Retina (tissue), 1 donor: ENCODE data around the gene ITCH.
"Not testable (repeated sequence)": the region's sequence is repeated elsewhere in the genome, so short reads cannot be mapped to it uniquely, and the experiment has no call there.

Source experiments
- DNase-seq: peaks from one replicate; pipeline ENCODE4 v3.0.0-alpha.2; 2016

Gene ITCH

DNA sequence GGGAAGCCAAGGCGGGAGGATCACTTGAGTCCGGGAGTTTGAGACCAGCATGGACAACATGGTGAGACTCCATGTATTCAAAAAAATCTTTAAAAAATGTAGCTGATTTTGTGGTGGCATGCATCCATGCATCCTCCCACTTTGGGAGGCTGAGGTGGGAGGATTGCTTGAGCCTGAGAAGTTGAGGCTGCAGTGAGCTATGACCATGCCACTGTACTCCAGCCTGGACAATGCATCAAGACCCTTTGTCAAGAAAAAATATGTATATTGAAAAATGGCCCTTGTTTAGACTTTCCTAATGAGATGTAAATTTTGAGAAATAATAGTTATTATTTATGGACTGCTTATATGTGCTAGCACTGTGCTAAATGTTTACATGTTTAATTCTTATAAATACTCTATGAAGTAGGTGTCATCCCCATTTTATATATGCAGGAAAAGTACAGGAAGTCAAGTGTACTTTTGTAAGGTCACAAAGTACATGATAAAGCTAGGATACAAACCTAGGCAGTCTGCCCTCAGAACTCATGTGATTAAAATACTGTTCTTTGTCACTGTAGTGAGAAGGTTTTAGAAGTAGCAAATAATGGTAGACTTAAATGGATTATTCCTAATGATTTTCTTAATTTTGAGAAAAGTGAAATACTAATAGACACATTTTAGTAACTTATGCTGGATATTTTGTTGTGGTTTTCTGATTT is 58.8 kb downstream of the ITCH start:
- no peak for DNase-seq

DNA sequence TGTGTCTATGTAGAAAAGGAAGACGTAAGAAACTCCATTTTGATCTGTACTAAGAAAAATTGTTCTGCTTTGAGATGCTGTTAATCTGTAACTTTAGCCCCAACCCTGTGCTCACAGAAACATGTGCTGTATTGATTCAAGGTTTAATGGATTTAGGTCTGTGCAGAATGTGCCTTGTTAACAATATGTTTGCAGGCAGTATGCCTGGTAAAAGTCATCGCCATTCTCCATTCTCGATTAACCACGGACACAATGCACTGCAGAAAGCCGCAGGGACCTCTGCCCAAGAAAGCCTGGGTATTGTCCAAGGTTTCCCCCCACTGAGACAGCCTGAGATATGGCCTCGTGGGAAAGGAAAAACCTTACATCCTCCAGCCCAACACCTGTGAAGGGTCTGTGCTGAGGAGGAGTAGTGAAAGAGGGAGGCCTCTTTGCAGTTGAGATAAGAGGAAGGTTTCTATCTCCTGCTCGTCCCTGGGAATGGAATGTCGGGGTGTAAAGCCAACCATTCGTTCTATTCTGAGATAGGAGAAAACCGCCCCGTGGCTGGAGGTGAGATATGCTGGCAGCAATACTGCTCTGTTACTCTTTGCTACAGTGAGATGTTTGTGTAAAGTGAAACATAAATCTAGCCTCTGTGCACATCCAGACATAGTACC is 62.1 kb downstream of the ITCH start:
- not testable (repeated sequence) for DNase-seq

DNA sequence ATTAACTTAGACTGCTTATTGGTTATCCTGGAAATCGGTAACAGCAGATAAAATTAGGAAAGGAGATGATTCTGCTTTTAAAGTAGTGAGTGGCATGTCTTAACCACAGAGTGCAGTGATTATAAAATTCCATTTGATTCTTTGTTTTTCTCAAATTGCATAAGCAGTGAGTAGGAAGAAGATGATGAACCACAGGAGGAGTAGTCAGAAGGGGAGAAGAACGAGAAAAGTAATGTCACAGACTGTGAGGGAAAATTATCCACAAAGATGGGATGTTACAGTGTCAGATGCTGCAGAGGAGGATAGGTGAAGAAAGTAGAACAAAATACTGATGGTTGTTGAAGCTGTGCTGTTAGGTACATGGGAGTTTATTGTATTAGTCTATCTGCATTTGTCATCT is 63.0 kb downstream of the ITCH start:
- DNase-seq, result no peak

DNA sequence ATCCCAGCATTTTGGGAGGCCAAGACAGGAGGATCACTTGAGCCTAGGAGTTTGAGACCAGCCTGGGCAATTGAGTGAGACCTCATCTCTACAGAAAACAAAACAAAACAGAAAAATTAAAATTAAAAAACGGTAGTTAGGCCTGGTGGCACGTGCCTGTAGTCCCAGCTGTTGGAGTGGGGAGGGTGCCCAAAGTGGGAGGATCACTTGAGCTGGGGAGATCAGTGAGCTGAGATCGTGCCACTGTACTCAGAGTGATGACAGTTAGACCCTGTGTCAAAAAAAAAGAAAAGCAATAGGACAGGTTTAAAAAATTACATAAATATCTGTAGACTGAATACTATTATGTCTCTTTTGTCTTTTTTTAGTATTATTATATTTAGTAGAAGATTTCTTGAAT is 64.3 kb downstream of the ITCH start:
- DNase-seq, result no peak

DNA sequence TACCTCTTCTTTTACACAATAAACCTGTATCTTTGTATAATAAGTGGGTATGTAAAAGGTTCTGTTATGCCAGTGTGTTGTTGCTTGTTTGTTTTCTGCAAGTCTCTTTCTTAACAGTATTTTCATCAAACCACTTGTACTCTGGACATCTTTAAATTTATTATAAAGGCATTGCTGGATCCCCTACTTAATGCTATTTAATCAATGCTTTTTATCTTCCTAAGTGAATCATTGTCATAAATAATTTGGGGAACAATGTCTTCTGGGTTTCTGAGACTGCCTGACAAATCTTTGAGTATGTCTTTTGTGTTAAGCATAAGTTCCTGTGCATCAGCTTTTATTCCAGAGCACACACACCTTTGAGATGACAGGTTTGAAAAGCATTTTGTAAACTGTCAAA is 64.7 kb downstream of the ITCH start:
- DNase-seq, result no peak

DNA sequence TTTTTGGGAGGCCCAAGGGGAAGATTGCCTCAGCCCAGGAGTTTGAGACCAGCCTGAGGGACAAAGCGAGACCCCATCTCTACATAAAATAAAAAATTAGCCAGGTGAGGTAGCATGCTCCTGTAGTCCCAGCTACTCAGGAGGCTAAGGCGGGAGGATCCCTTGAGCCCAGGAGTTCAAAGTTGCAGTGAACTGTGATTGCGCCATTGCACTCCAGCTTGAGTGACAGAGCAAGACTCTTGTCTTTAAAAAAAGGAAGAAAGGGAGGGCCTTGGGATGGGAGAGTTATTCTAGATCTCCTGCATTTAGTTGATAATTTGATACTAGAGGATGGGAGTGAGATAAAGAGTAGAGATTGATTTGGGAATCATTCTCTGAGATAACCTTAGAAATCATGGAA is 68.1 kb downstream of the ITCH start:
- DNase-seq, result no peak

DNA sequence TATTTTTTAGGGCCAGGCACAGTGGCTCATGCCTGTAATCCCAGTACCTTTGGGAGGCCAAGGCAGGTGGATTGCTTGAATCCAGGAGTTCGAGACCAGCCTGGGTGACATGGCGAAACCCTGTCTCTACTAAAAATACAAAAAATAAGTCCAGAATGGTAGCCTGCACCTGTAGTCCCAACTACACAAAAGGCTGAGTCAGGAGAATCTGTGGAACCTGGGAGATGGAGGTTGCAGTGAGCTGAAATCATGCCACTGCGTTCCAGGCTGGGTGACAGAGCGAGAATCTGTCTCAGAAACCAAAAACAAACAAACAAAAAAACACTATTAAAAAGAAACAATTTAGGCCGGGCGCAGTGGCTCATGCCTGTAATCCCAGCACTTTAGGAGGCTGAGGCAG is 69.6 kb downstream of the ITCH start:
- not testable (repeated sequence) for DNase-seq

DNA sequence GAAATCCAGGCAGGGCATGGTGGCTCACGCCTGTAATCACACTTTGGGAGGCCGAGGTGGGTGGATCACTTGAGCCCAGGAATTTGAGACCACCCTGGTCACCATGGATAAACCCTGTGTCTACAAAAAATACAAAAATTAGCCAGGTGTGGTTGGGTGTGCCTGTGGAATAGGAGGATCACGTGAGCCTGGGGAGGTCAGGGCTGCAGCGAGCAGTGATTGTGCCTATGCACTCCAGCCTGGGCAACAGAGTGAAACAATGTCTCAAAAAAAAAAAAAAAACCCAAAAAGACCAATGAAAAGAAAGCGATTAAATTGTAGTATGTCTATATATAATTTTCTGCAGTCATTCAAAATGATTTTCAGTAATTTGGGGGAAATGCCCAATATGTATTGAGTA is 70.3 kb downstream of the ITCH start:
- DNase-seq, result no peak

DNA sequence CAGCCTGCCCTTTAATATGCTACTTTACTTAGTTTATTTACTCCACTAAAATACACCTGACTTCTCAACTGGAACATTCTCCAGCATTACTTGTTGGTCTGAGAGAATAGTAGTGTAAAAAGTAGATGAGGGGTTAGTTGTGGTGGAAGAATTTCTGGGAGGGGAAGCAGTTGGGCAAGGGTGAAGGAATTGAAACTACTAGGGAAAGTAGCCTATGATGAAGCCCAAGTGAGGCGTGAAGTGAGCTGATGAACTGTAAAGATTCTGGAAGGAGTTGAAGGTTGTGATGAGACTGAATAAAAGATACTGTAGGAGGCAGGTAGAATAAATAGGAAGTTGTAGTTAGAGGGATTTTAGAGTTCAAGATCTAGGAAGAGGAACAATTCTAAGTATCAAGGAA is 72.5 kb downstream of the ITCH start:
- no peak for DNase-seq

DNA sequence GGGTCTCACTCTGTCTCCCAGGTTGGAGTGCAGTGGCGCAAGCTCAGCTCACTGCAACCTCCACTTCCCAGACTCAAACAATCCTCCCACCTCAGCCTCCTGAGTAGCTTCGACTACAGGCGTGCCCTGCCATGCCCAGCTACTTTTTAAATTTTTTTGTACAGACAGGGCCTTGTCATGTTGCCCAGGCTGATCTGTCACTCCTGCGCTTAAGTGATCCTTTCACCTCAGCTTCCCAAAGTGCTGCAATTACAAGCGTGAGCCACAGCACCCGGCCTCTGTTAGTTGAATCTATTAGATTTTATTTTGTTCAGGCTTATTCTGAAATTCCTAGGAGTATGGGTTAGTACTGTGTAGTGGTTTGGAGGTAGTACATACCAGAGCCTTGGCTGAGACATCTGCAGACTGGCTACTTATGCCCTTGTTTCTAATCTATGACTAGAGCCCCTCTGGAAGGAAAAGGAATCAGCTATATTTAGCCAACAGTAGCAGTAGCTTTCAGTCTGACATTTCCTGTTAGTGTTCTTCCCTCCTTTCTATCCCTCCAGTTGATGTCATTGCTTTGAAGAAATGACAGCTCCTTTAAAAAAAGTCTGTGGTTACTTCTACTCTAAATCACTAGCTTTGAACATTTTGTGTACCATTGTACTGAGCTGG is 74.4 kb downstream of the ITCH start:
- DNase-seq, result no peak

DNA sequence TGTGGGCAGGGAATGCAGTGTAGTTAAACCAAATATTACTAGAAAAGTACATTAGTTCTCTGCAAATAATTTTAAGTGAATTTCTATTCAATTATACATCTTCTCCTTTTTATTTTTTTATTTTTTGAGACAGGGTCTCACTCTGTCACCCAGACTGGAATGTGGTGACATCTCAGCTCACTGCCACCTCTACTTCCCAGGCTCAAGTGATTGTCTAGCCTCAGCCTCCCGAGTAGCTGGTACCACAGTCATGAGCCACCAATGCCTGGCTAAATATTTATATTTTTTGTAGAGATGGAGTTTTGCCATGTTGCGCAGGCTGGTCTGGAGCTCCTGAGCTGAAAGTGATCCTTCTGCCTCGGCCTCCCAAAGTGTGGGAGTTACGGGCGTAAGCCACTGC is 76.1 kb downstream of the ITCH start:
- DNase-seq, result no peak

DNA sequence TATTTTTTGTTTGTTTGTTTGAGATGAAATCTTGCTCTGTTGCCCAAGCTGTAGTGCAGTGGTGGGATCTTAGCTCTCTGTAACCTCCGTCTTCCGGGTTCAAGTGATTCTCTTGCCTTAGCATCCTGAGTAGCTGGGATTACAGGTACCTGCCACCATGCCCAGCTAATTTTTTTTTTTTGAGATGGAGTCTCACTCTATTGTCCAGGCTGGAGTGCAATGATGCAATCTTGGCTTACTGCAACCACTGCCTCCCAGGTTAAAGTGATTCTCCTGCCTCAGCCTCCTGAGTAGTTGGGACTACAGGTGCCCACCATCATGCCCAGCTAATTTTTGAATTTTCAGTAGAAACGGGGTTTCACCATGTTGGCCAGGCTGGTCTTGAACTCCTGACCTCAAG is 78.3 kb downstream of the ITCH start:
- not testable (repeated sequence) for DNase-seq

DNA sequence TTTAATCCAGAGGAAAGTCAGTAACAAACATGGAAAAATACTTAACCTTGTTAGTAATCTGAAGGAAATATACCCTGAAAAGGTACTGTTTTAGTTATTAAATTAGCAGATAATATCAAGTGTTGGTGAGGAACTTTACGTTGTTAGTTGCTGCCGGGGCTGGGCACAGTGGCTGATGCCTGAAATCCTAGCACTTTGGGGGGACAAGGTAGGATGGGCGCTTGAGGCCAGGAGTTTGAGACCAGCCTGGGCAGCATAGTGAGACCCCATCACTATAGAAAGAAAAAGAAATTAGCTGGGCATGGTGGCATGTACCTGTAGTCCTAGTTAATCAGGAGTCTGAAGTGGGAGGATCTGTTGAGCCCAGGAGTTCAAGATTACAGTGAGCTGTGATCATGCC is 80.5 kb downstream of the ITCH start:
- DNase-seq, result no peak

DNA sequence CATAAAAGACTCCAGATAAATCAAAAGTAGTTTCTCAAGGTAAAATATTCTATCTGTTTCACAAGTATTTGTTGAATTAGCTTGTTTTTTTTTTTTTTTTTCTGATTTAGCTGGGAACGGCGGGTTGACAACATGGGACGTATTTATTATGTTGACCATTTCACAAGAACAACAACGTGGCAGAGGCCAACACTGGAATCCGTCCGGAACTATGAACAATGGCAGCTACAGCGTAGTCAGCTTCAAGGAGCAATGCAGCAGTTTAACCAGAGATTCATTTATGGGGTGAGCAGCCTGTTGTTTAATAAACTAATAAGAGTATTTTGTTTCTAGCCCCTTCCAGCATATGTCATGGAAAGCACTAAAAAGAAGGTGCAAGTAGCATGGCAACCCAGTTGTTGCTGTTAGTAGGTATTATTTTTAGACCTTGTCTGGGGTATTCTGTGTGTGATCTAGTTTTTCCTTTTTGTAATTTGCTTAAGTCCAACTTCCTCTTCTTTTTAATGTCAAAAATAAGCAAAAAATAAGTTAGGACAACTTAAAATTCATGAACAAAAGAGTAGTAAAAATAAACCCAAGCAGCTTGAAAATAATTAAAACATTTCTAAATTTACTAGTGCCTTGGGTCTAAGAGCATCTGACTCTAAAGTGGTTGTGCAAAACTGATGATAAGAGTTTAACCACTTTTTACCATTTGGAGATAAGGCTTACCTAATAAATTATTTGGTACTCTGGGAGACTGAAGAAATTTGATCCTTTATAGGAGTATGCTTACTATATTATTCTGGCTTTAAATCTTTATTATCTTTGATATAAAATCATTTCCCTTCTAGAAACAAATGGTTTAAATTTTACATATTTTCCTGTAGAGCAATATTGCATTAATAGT is 82.3 kb downstream of the ITCH start:
- no peak for DNase-seq

DNA sequence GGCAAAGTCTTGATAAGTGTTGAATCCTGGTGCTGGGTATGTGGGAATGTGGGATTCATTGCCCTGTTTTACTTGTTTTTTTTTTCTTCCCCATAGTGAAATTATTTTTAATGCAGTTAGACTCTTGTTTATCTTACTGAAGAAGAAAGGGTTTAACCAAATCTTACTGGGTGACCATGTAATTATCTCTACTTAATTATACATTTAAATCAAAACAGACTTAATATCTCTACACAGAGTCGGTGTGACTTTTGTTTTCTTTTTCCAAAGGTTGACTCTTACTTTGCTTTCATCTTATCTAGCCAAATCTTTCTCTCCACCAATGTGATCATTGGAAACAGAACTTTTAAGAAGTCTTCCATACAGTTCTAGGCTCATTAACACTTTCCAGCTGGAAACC is 85.4 kb downstream of the ITCH start:
- DNase-seq, result no peak

DNA sequence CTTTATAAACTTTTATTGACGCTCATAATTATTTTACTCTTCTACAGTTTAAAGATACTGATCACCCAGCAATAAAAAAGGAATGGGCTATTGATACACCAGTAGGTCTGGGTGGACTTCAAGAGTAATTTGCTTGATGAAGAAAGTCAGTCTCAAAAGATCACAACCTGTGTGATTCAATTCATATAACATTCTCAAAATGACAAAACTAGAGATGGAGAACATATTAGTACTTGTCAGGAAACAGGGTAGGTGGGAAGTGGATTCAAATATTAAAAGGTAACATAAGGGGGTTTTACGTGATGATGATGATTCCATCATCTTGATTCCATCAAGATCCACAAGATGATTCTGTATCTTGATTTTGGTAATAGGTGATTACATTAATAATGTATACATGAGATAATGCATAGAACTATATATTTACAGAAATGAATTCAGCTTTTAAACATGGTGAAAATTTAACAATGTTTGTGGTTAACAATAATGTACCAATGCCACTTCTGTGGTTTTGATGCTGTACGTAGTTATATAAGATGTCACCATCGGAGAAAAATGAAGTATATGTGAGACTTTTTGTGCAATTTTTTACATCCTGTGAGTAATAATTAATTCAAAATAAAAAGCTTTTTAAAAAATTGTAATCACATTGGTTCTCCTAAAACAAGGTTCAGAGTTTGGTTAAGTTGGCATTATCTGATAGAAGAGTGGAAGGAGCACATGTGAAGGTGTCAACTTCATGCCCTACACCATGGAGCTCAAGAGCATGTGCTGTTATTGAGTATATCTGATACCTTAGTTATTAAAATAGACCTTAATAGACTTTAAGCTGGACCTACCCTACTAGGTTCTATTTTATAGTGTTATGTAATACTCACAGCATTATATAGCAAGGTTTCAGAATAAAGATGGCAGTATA is 86.9 kb downstream of the ITCH start:
- DNase-seq, result no peak

DNA sequence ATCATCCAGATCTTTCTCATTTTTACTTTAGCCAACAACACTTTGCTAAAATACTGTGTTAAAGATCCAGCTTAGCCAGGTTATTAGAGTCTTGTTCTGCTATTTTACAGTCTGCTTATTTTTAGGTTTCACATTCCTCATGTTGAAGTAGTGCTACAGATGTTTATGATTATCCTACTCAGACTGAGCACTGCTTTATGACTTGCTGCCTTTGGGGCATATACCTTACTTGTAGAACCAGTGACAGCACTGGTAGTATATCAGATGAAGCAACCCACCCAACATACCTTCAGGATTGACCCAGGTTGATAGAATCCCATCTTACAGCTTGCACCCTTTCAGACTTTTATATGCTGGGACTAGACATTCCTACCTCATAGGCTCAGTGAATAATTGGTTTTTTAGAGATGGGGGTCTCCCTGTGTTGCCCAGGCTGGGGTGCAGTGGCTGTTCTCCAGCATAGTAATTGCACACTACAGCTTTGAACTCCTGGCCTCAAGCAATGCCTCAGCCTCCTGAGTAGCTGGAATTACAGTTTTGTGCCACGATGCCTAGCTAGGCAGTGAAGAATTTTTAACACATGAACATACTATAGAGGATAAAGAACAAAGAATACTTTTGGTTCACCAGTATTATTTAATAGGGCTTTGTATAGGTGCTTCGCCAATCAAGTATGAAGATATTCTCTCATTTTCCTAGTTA is 89.4 kb downstream of the ITCH start:
- no peak for DNase-seq

DNA sequence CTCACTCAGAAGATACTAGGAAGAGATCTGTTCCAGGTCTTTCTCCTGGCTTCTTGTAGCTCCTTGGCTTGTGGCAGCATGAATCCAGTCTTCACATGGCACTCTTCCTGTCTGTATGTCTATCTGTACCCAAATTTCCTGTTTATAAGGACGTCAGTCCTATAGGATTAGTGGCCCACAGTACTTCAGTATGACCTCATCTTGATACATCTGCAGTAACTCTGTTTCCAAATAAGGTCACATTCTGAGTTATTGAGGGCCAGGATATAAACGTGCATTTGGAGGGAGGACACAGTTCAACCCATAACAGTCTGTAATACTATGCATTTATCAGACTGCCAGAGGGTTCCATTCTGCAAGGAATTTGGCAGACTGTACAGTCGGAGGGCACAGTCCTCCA is 95.6 kb downstream of the ITCH start:
- DNase-seq, result no peak

DNA sequence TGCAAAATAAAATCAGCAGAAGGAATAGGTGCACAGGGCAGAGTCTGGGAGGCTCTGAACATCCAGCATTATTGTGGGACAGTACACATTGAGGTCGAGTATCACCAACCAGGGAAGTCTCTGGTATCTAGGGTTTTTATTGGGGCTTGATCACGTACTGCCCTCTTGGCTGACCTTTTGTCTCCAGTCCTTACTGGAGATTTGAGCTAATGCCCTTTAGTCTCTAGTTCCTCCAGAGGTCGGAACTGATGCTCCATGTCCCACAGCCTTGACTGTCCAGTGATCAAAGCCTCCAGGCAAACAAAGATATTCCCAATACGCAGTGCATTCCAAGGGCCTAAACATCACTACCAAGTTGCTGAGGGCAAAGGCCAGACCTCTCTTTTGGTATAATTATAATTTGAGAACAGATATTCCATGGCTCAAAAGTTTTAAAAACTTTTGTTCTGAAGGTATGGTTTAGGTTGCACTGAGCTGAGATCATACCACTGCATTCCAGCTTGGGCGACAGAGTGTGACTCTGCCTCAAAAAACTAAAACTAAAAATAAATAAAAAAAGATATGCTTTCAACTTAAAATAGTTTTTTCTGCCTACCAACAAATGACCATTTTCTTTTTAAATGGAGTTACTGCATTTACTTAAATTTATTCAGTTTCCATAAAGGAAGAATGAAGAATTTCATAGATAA is 96.3 kb downstream of the ITCH start:
- DNase-seq, result no peak

DNA sequence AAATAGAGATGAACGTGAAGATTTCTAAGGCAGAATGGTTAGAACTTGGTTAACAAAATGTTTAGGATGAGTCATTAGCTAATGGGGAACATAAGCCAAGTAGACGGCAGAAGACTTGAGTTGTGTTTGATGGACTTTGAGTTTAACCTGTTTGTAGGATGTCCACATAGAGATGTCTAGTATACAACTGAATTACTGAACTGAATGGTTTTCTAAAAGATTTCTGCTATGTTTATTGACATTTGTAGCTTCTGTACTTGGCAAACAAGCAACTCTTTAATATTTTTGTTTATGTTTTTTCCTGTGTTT is 98.7 kb downstream of the ITCH start:
- DNase-seq, result no peak

DNA sequence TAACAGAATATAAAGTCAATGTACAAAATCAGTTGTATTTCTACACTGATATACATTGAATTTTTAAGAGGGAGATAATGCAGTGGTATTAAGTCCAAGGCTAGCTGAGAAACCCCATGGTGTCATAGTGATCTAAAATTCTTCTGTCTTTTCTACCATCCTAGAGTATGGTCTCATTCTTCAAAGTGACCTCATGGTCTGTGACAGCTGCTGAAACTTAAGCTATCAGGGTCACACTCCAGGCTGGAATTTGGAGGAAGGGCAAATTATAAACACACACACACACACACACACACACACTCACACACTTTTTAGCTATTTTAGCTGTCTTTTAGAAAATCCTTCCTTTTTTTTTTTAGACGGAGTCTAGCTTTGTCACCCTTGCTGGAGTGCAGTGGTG is 105.9 kb downstream of the ITCH start:
- DNase-seq, result no peak
